OCI-LY7 (cell line): ENCODE measurements around the gene IQGAP3.

Experiments used
- EZH2phosphoT487 ChIP-seq: fragments of 200-600 bp; sonication (generic); IDR thresholded peaks from 2 replicates; pipeline ENCODE4 v1.6.1; 2018; ENCODE audit warnings: low read depth, borderline replicate concordance, mild to moderate bottlenecking, mixed run types, antibody characterized with exemption, low read length, moderate library complexity, mixed read lengths
- TF ChIP-seq, protein P1 (sequence below): fragments of 200-600 bp; sonication (generic); conservative IDR thresholded peaks from 2 replicates; pipeline ENCODE4 v1.5.1; 2014; ENCODE audit warnings: mild to moderate bottlenecking, antibody characterized with exemption, low read length, moderate library complexity, mixed read lengths

DNA sequence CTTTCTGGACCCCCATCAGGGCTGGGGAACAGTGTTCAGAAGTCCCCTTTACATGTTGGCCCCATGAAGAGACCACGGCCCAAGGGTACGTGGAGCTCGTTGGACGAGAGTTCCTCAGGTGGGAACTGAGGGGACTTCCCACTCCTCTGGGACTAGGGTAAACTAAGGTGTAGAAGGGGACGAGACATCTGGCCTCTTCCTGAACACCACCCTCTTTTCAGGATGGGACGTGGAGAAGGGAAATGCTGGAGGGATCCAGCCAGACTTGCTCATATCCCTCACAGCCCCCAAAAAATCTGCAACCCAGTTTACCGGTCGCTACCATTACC is 21.3 kb upstream of the IQGAP3 start:
- TF ChIP-seq, protein P1, sequence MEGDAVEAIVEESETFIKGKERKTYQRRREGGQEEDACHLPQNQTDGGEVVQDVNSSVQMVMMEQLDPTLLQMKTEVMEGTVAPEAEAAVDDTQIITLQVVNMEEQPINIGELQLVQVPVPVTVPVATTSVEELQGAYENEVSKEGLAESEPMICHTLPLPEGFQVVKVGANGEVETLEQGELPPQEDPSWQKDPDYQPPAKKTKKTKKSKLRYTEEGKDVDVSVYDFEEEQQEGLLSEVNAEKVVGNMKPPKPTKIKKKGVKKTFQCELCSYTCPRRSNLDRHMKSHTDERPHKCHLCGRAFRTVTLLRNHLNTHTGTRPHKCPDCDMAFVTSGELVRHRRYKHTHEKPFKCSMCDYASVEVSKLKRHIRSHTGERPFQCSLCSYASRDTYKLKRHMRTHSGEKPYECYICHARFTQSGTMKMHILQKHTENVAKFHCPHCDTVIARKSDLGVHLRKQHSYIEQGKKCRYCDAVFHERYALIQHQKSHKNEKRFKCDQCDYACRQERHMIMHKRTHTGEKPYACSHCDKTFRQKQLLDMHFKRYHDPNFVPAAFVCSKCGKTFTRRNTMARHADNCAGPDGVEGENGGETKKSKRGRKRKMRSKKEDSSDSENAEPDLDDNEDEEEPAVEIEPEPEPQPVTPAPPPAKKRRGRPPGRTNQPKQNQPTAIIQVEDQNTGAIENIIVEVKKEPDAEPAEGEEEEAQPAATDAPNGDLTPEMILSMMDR: no peak
- no peak for TF ChIP-seq EZH2phosphoT487
